ENCODE data around the gene C3orf22.
"Not testable (repeated sequence)": the region's sequence is repeated elsewhere in the genome, so short reads cannot be mapped to it uniquely, and the experiment has no call there.

Gene C3orf22, protein sequence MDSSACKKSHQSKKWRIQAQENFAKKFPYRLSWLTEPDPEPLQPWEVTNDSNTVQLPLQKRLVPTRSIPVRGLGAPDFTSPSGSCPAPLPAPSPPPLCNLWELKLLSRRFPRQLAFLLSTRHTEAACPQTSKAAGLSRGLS

DNA sequence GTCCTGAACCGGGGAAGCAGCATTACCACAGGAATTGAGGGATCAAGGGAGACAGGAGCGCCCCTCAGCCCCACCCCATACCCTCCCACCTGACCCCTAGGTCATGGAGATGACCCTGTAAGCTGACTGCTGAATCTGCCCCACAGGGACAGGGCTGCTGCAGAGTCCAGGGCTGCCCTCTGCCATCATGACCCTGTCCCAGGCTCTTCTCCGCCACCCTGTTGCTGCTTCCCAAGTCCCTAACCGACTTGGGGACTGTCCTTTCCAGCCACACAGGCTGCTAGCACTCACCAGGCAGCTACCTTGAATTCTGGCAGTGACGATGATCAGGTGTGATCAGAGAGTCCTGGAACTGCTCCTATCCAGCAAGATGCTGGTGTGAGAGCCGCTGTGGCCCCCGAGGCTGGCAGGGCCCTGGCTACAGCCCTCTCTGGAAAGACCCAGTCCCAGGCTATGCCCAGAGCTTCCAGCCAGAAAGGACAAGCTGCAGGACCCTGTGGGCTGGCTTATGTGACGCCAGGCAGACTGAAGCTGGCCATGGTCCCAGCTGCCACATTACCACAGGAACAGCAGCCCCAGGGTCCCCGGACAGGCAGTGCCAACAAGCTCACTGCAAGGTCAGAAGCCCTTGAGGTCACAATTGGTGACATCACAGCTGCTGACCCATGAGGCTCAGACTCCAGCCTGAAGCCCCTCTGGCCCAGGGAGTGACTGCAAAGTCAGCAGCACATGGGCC, at the start of gene C3orf22:
Gene C3orf22 (minus strand): TSS at position 597 of the 736 bp plus-strand sequence. CDS start 5,542 bp downstream, outside the sequence.
- no peak for DNase-seq (ENCODE audit: insufficient read length, low spot score)
- TF ChIP-seq, protein P1, sequence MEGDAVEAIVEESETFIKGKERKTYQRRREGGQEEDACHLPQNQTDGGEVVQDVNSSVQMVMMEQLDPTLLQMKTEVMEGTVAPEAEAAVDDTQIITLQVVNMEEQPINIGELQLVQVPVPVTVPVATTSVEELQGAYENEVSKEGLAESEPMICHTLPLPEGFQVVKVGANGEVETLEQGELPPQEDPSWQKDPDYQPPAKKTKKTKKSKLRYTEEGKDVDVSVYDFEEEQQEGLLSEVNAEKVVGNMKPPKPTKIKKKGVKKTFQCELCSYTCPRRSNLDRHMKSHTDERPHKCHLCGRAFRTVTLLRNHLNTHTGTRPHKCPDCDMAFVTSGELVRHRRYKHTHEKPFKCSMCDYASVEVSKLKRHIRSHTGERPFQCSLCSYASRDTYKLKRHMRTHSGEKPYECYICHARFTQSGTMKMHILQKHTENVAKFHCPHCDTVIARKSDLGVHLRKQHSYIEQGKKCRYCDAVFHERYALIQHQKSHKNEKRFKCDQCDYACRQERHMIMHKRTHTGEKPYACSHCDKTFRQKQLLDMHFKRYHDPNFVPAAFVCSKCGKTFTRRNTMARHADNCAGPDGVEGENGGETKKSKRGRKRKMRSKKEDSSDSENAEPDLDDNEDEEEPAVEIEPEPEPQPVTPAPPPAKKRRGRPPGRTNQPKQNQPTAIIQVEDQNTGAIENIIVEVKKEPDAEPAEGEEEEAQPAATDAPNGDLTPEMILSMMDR (IDR thresholded peaks at IDR 0.05; ENCODE audit: insufficient read depth, missing control alignments), result no peak
- no peak for FAIRE-seq

DNA sequence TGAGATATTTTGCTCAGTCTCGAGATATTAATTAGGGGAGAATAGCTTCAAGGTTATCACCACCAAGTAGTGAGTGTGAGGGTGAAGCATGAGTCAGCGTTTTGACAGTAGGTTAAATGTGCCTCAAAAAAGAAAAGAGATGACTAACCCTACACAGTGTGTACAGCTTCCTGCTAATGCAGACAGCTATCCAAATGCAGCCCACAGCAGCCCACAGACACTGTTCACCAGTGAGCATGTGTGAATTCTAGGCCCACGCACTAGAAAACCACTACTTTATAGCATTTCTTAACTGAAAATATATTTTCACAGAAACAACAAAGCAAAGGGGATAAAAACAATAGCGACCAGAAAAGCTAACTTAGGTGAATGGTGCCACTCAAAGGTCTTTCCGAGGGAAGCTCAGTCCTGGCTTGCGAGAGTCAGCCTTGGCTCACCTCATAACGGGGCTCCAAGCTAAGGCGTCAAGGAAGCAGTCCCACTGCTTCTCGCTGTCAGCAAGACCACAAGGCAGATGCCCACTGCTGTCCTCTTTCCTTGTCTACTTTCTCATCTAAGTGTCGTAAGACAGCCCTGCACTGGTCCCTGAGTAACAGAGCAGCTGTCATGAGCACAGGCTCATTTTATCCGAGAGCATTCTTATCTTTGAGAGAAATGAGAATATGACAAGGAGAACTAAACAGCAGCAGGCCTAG, 48.6 kb upstream of the C3orf22 start:
- DNase-seq (ENCODE audit: insufficient read length, low spot score) (no peak), FAIRE-seq (no peak)
- TF ChIP-seq, protein P1 (IDR thresholded peaks at IDR 0.05; ENCODE audit: insufficient read depth, missing control alignments), result no peak

DNA sequence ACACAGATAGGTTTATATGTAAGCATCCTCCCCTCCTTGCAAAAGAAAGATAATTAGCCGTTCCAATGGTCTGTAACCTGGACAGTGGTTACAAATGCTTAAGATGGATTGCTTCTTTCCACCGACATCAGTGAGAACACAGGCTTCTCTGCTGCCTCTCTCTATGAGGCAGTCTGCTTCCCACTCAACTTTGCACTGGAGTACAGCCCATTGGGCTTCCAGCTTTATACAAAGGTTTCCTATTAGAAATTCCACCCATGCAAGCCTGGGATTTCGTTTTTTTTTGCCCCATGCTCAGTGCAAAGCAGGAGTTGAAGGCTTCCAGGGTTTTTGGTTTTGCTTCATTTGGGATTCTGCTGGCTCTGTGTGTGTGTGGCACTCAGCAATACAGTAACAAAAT, 47.3 kb upstream of the C3orf22 start:
- no peak for DNase-seq (ENCODE audit: insufficient read length, low spot score)
- FAIRE-seq, result no peak
- TF ChIP-seq, protein P1 (IDR thresholded peaks at IDR 0.05; ENCODE audit: insufficient read depth, missing control alignments), result no peak

DNA sequence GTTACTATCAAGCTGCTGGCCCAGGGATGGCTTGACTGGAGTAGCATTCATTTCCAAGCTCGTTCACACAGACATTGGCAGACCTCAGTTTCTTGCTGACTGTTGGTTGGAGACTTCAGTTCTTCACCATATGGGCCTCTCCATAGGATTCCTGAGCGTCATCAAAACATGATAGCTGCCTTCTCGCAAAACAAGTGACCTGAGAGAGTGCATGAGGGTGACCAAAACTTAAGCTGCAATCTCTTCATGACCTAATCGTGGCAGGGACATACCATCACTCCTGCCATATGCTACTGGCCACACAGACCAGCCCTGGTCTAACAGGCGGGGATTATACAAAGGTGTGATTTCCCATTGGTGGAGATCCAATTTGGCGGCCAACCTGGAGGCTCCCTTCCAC, 46.0 kb upstream of the C3orf22 start:
- FAIRE-seq, result no peak

DNA sequence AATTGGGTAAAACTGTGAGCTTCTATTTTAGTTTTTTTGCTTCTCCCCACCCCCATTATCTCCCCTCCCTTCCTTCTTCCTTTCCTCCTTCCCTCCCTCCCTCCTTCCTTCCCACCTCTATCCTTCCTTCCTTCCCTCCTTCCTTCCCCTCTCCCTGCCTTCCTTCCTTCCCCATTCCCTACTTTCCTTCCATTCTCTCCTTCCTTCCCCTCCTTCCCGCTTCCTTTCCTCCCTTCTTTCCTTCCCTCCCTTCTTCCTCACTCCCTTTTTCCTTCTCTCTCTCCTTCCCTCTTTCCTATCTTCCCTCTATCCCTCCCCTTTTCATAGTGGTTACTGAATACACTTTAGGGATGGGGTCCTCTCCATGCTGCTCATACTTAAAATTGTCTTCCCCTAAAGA, 40.4 kb upstream of the C3orf22 start:
- TF ChIP-seq, protein P1 (IDR thresholded peaks at IDR 0.05; ENCODE audit: insufficient read depth, missing control alignments), result no peak
- DNase-seq (ENCODE audit: insufficient read length, low spot score) (no peak), FAIRE-seq (no peak)

More for the DNA sequence above, 46.0 kb upstream of the C3orf22 start:
- no peak for DNase-seq (ENCODE audit: insufficient read length, low spot score)
- TF ChIP-seq, protein P1 (IDR thresholded peaks at IDR 0.05; ENCODE audit: insufficient read depth, missing control alignments), result no peak

DNA sequence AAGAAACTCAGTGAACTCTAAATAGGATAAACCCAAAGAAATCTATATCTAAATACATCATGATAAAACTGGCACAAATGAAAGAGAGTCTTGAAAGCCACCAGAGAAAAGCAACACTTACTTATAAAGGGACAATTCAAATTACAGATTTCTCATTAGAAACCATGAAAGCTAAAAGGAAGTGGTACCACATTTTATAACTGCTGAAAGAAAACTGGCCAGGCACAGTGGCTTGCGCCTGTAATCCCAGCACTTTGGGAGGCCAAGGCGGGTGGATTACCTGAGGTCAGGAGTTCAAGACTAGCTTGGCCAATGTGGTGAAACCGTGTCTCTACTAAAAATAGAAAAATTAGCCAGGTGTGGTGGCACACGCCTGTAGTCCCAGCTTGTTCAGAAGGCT, 36.7 kb upstream of the C3orf22 start:
- not testable (repeated sequence) for DNase-seq (ENCODE audit: insufficient read length, low spot score); FAIRE-seq

DNA sequence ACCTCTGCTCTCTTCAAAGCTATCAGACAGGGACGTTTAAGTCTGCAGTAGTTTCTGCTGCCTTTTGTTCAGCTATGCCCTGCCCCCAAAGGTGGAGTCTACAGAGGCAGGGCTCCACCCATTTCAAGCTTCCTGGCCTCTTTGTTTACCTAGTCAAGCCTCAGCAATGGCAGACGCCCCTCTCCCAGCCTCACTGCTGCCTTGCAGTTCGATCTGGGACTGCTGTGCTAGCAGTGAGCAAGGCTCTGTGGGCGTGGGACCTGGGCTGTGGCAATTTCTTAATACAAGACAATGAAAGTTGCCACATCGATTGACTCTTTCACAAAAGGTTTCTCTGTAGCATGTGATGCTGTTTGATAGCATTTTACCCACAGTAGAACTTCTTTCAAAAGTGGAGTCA, 32.8 kb upstream of the C3orf22 start:
- not testable (repeated sequence) for DNase-seq (ENCODE audit: insufficient read length, low spot score); FAIRE-seq

DNA sequence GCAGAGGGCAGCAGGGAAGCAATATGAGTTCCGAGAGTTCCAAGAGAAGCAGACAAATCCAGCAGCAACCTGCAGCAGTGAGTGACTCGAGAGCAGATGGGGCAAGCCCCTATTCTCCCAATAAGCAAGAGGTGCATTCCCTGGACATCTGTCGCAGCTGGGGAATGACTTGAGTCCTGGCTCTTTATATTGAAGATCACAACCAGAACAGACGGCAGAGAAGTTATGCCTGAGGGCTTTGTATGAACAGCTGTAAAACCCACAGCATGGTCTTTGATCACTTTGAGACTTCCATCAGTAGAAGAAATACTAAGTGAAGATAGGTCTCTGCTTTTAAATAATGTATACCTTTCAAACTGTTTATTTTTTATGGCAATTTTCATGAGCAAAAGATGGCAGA, 23.6 kb upstream of the C3orf22 start:
- TF ChIP-seq, protein P1 (IDR thresholded peaks at IDR 0.05; ENCODE audit: insufficient read depth, missing control alignments), result no peak
- no peak for FAIRE-seq
- no peak for DNase-seq (ENCODE audit: insufficient read length, low spot score)
